Karpas-422 (cell line): ENCODE results near the gene CHEK2. TPM values are rescaled to one million over a fixed set of nuclear protein-coding genes. Genes with fewer than 3 reads are reported as not detected.
"Not testable (repeated sequence)": the region's sequence is repeated elsewhere in the genome, so short reads cannot be mapped to it uniquely, and the experiment has no call there.

ENCODE experiments used
- DNase-seq: peaks from one replicate; pipeline ENCODE4 v3.0.0-alpha.2; 2015
- H2AFZ ChIP-seq: fragments of 200-600 bp; sonication (generic); 2 replicates; pipeline ENCODE4 v1.6.1; 2014; ENCODE audit warnings: antibody characterized with exemption, low read length, mixed read lengths
- H3K27ac ChIP-seq: fragments of 200-600 bp; sonication (generic); 2 replicates; pipeline ENCODE4 v1.5.1; 2014; ENCODE audit warnings: mild to moderate bottlenecking, low read length, moderate library complexity
- H3K27me3 ChIP-seq: fragments of 200-600 bp; sonication (generic); 2 replicates; pipeline ENCODE4 v1.6.1; 2014; ENCODE audit warnings: low read length, mixed read lengths
- H3K36me3 ChIP-seq: fragments of 200-600 bp; sonication (generic); 2 replicates; pipeline ENCODE4 v1.6.1; 2014; ENCODE audit warnings: low read length, mixed read lengths; ENCODE audit not compliant: insufficient read depth
- H3K4me1 ChIP-seq: fragments of 200-600 bp; sonication (generic); 2 replicates; pipeline ENCODE4 v1.6.1; 2014; ENCODE audit warnings: mild to moderate bottlenecking, low read length, mixed read lengths
- H3K4me2 ChIP-seq: fragments of 200-600 bp; sonication (generic); 2 replicates; pipeline ENCODE4 v1.6.1; 2014; ENCODE audit warnings: low read length, low read depth, mild to moderate bottlenecking; ENCODE audit not compliant: poor library complexity, severe bottlenecking
- H3K4me3 ChIP-seq: fragments of 200-600 bp; sonication (generic); 2 replicates; pipeline ENCODE4 v1.5.1; 2014; ENCODE audit warnings: mild to moderate bottlenecking, antibody characterized with exemption, low read length, mixed read lengths
- H3K79me2 ChIP-seq: fragments of 200-600 bp; sonication (generic); 2 replicates; pipeline ENCODE4 v1.6.1; 2014; ENCODE audit warnings: mild to moderate bottlenecking, low read length, mixed read lengths
- H3K9ac ChIP-seq: fragments of 200-600 bp; sonication (generic); 2 replicates; pipeline ENCODE4 v1.6.0; 2014; ENCODE audit warnings: low read length
- H3K9me2 ChIP-seq: fragments of 200-600 bp; sonication (generic), shearing (Covaris generic); replicated peaks from 2 replicates; pipeline ENCODE4 v1.6.0; 2014; ENCODE audit warnings: mild to moderate bottlenecking, low read length, moderate library complexity; ENCODE audit not compliant: insufficient read depth
- H3K9me3 ChIP-seq: fragments of 300-700, 200-600 bp; sonication (generic); 2 replicates; pipeline ENCODE4 v1.6.1; 2014; ENCODE audit warnings: low read length, mixed read lengths
- H4K20me1 ChIP-seq: fragments of 200-600 bp; sonication (generic); 2 replicates; pipeline ENCODE4 v1.6.1; 2014; ENCODE audit warnings: mild to moderate bottlenecking, antibody characterized with exemption, low read length, low read depth; ENCODE audit not compliant: insufficient read depth
- total RNA-seq: library from RNA; depleted of rRNA; stranded (reverse); fragments of >200 nt; shearing (Covaris generic); gene quantifications from 2 replicates; pipeline ENCODE4 v1.2.3, GENCODE V29; 2014; ENCODE audit warnings: low replicate concordance

Gene CHEK2
- total RNA-seq, 1 experiment from 2014 or later: 36.2 TPM

DNA sequence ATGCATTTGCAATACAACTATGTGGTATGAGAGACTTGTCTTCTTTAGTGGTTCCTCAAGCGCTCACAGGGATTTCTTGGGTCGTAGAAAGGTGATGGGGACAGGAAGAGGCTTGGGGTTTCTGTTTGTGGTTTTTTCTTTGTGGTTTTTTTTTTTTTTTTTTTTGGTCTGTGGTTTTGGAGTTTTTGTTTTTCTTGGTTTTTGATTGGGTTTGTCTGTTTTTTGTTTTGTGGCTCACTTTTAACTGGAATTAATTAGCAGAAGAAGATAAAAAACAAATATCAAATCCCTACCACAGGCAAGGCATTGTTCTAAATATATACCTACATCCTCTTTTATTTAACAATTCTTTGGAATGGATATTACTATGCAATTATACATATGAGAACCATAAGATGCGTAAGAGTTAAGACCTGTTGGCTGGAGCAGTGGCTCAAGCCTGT, 67.5 kb downstream of the CHEK2 start:
- Histone ChIP-seq H3K4me3 (no peak overlapping the region), H3K79me2 (no peaks in the 10 kb centered on the region; the same call in 1 of the 2 replicates), H3K4me2 (no peak overlapping the region), H3K36me3 (no peaks in the 10 kb centered on the region), H3K27me3 (no peaks in the 10 kb centered on the region), H3K27ac (no peak overlapping the region), H3K9me2 (no peaks in the 10 kb centered on the region), H3K4me1 (peaks cover 9% of the 10 kb centered on the region), H4K20me1 (no peaks in the 10 kb centered on the region), H2AFZ (no peak overlapping the region), H3K9ac (no peak overlapping the region), H3K9me3 (no peaks in the 10 kb centered on the region; the same call in 1 of the 2 replicates)
- DNase-seq: peak; percentile 46

DNA sequence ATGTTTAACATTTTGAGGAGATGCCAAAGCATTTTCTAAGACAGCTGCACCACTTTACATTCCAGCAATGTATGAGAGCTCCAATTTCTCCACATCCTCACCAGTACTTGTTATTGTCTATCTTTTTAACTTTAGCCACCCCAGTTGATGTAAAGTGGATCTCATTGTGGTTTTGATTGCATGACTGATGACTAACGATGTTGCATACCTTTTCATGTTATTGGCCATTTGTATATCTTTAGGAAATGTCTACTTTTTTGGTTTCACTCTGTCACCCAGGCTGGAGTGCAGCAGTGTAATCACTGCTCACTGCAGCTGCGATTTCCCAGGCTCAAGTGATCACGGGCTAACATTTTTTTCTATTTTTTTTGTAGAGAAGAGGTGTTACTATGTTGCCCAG, 70.9 kb downstream of the CHEK2 start:
- no peaks in the 10 kb centered on the region; the same call in 1 of the 2 replicates for H3K9me3 ChIP-seq
- no peaks in the 10 kb centered on the region for H3K79me2 ChIP-seq
- H4K20me1 ChIP-seq: no peaks in the 10 kb centered on the region
- H3K27ac ChIP-seq: no peak overlapping the region
- H3K9ac ChIP-seq: no peak overlapping the region
- no peaks in the 10 kb centered on the region for H3K36me3 ChIP-seq
- H2AFZ ChIP-seq: no peak overlapping the region
- H3K4me3 ChIP-seq: no peak overlapping the region
- peaks cover 4% of the 10 kb centered on the region; the same call in 1 of the 2 replicates for H3K4me1 ChIP-seq
- no peak for DNase-seq
- H3K4me2 ChIP-seq: no peak overlapping the region
- H3K27me3 ChIP-seq: no peaks in the 10 kb centered on the region
- H3K9me2 ChIP-seq: no peaks in the 10 kb centered on the region

DNA sequence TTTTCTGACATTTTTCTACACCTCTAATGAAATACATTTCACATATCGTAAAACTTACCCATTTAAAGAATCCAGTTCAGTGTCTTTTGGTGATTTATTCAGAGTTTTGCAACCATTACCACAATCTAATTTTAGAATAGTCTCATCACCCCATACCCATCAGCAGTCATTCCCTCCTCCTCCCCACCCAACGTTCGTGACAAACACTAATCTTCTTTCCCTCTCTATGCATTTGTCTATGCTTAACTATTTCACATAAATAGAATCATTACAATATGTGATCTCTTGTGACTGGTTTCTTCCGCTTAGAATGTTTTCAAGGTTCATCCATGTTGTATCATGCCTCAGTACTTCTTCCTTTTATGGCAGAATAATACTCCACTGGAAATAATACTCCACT, 71.5 kb downstream of the CHEK2 start:
- Histone ChIP-seq H4K20me1 (no peaks in the 10 kb centered on the region), H3K9ac (no peak overlapping the region), H3K36me3 (no peaks in the 10 kb centered on the region), H3K4me2 (no peak overlapping the region), H3K4me1 (peaks cover 4% of the 10 kb centered on the region; the same call in 1 of the 2 replicates), H3K9me2 (no peaks in the 10 kb centered on the region), H3K4me3 (no peak overlapping the region), H2AFZ (no peak overlapping the region), H3K27me3 (no peaks in the 10 kb centered on the region), H3K79me2 (no peaks in the 10 kb centered on the region), H3K27ac (no peak overlapping the region), H3K9me3 (no peaks in the 10 kb centered on the region; the same call in 1 of the 2 replicates)
- DNase-seq: no peak

DNA sequence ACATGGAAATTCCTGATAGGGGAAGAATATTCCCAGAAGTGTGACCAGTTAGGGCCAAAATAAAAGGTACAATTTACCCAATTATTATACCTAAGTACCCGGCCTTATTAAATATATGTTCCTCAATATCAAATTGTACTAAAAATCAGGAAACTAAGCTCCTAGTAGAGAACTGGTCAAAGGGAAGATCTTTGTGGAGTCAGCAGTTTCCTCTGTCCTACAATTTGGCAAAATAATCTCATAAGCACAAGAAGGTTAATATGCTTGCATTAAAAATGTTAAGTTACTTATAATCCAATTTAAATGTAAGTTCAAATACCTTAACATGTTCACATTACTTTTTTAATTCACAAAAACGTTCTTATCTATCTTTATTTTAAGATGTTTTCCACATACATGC, 72.2 kb downstream of the CHEK2 start:
- Histone ChIP-seq H3K9me3 (no peaks in the 10 kb centered on the region; the same call in 1 of the 2 replicates), H2AFZ (no peak overlapping the region), H3K4me1 (peaks cover 4% of the 10 kb centered on the region; the same call in 1 of the 2 replicates)

DNA sequence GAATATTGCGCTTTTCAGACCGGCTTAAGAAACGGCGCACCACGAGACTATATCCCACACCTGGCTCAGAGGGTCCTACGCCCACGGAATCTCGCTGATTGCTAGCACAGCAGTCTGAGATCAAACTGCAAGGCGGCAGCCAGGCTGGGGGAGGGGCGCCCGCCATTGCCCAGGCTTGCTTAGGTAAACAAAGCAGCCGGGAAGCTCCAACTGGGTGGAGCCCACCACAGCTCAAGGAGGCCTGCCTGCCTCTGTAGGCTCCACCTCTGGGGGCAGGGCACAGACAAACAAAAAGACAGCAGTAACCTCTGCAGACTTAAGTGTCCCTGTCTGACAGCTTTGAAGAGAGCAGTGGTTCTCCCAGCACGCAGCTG, 78.1 kb downstream of the CHEK2 start:
- not testable (repeated sequence) for H4K20me1 ChIP-seq, H3K4me1 ChIP-seq, H3K4me3 ChIP-seq, H3K9ac ChIP-seq, H2AFZ ChIP-seq, H3K36me3 ChIP-seq, H3K27ac ChIP-seq, H3K9me2 ChIP-seq, H3K4me2 ChIP-seq, DNase-seq, H3K27me3 ChIP-seq, H3K79me2 ChIP-seq, H3K9me3 ChIP-seq

More for the DNA sequence above, 72.2 kb downstream of the CHEK2 start:
- Histone ChIP-seq H3K9ac (no peak overlapping the region), H3K4me3 (no peak overlapping the region), H4K20me1 (no peaks in the 10 kb centered on the region), H3K9me2 (no peaks in the 10 kb centered on the region), H3K4me2 (no peak overlapping the region), H3K27ac (no peak overlapping the region), H3K27me3 (no peaks in the 10 kb centered on the region), H3K79me2 (no peaks in the 10 kb centered on the region), H3K36me3 (no peaks in the 10 kb centered on the region)
- DNase-seq: no peak

DNA sequence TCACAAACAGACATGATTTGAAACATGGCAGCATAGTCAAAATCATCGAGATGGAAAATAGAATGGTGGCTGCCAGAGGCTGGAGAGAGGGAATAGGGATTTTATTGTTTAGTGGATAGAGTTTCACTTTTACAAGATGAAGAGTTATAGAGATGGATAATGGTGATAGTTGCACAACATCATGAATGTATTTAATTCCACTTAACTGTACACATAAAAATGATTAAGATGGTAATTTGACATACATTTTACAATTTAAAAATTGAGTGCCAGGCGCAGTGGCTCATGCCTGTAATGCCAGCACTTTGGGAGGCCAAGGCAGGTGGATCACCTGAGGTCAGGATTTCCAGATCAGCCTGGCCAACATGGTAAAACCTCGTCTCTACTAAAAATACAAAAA, 83.2 kb downstream of the CHEK2 start:
- no peak overlapping the region for H3K4me2 ChIP-seq
- H3K9me2 ChIP-seq: no peaks in the 10 kb centered on the region
- no peak overlapping the region for H2AFZ ChIP-seq
- H4K20me1 ChIP-seq: no peaks in the 10 kb centered on the region
- H3K27ac ChIP-seq: no peak overlapping the region
- no peaks in the 10 kb centered on the region for H3K27me3 ChIP-seq
- no peaks in the 10 kb centered on the region for H3K9me3 ChIP-seq
- H3K4me1 ChIP-seq: no peaks in the 10 kb centered on the region
- H3K36me3 ChIP-seq: no peaks in the 10 kb centered on the region
- H3K9ac ChIP-seq: no peak overlapping the region
- no peak overlapping the region for H3K4me3 ChIP-seq
- no peaks in the 10 kb centered on the region for H3K79me2 ChIP-seq
- DNase-seq: no peak

DNA sequence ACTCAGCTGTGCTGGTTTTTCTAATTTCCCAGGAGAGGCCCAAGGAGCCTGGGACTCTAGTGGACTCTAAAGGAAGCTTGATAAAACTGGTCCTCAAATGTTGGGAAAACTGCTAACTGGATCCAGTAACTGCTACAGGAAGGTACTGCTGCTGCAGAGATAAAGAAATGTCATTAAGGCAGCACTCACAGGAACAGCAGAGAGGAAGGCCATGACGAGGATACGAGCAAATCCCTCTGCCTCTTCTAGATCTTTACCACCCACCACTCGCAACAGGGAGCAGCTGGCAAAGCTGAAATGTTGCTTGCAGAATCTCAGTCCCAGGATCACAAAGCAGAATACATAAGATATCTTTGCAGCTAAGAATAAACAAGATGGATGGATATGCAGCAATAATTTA, 85.4 kb downstream of the CHEK2 start:
- Histone ChIP-seq H4K20me1 (no peaks in the 10 kb centered on the region), H3K9ac (no peak overlapping the region), H3K4me3 (no peak overlapping the region), H3K27ac (no peak overlapping the region), H3K27me3 (no peaks in the 10 kb centered on the region), H3K9me2 (no peaks in the 10 kb centered on the region), H3K4me2 (no peak overlapping the region), H3K9me3 (no peaks in the 10 kb centered on the region), H3K79me2 (no peaks in the 10 kb centered on the region), H3K36me3 (no peaks in the 10 kb centered on the region), H2AFZ (no peak overlapping the region), H3K4me1 (no peaks in the 10 kb centered on the region)
- DNase-seq: no peak

DNA sequence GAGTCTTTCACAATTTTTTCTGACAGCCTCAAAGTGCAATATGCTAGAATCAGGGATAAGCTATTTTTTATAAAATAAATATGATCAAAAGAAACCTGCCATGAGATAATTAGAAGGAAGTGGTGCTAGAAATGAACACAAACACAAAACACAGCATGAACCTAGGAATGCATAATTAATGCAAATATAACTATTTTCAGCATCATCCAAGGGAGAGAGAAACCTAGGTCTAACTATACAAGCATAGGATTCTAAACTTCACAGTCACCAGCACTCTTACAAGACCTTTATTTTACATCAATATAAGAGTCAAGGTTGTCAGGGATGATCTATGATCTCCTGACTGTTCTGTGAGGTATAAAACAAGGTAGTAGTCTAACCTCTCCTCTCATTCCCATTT, 91.2 kb downstream of the CHEK2 start:
- no peaks in the 10 kb centered on the region for H3K9me2 ChIP-seq
- H2AFZ ChIP-seq: no peak overlapping the region
- H3K4me2 ChIP-seq: no peak overlapping the region
- no peaks in the 10 kb centered on the region for H3K27me3 ChIP-seq
- no peak for DNase-seq
- H3K27ac ChIP-seq: no peak overlapping the region
- H3K9ac ChIP-seq: no peak overlapping the region
- H3K4me3 ChIP-seq: no peak overlapping the region
- H4K20me1 ChIP-seq: 0 out of 2 replicates have a peak, but pooled peaks cover 7% of the 10 kb centered on the region
- no peaks in the 10 kb centered on the region for H3K9me3 ChIP-seq
- H3K79me2 ChIP-seq: no peaks in the 10 kb centered on the region
- no peaks in the 10 kb centered on the region for H3K36me3 ChIP-seq
- H3K4me1 ChIP-seq: no peaks in the 10 kb centered on the region

DNA sequence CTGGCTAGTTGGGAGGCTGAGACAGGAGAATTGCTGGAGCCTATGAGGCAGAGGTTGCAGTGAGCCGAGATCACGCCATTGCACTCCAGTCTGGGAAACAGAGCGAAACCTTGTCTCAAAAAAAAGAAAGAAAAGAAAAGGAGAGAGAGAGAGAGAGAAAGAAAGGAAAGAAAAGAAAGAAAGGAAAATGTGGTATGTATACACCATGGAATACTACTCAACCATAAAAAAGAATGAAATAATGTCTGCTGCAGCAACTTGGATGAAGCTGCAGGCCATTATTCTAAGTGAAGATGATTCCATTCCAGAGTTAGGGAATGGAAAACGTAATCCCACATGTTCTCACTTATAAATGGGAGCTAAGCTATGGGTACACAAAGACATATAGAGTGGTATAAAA, 92.8 kb downstream of the CHEK2 start:
- Histone ChIP-seq H3K27ac (no peak overlapping the region), H3K27me3 (no peaks in the 10 kb centered on the region), H3K4me3 (no peak overlapping the region)

More for the DNA sequence above, 92.8 kb downstream of the CHEK2 start:
- H3K4me1 ChIP-seq: no peaks in the 10 kb centered on the region
- H3K4me2 ChIP-seq: no peak overlapping the region
- no peak for DNase-seq
- no peaks in the 10 kb centered on the region for H3K36me3 ChIP-seq
- no peak overlapping the region for H3K9ac ChIP-seq
- no peaks in the 10 kb centered on the region for H3K9me2 ChIP-seq
- H2AFZ ChIP-seq: no peak overlapping the region
- H3K9me3 ChIP-seq: no peaks in the 10 kb centered on the region
- no peaks in the 10 kb centered on the region for H3K79me2 ChIP-seq
- H4K20me1 ChIP-seq: 0 out of 2 replicates have a peak, but pooled peaks cover 7% of the 10 kb centered on the region
